ENCODE measurements around the gene EEA1. TPM values are rescaled to one million over a fixed set of nuclear protein-coding genes. Genes with fewer than 3 reads are reported as not detected.
"Not testable (repeated sequence)": the region's sequence is repeated elsewhere in the genome, so short reads cannot be mapped to it uniquely, and the experiment has no call there.

Gene EEA1
- polyA plus RNA-seq (ENCODE audit: insufficient read length in 4 of 4): 10 to 100 TPM; 13.6 to 17.9 (median 16.1) TPM

GRCh38 chr12:92928962-92929915, at the start of gene EEA1:
Gene EEA1 (minus strand): TSS chr12:92929295. CDS start chr12:92929066, 229 bp downstream.
- peak; percentile 85 to 92 (median 88) for DNase-seq (ENCODE audit: low read depth in 4 of 4, low spot score in 2 of 4)

- DNase-seq (ENCODE audit: low read depth in 4 of 4, low spot score in 2 of 4): no peak
Observed at GRCh38 chr12:92978607-92979006, 49.5 kb upstream of the EEA1 start.

- DNase-seq (ENCODE audit: low read depth in 4 of 4, low spot score in 2 of 4): no peak
Observed at GRCh38 chr12:92977326-92977725, 48.2 kb upstream of the EEA1 start.

GRCh38 chr12:92974759-92975158, 45.7 kb upstream of the EEA1 start:
- DNase-seq (ENCODE audit: low read depth in 4 of 4, low spot score in 2 of 4): no peak

- no peak for DNase-seq (ENCODE audit: low read depth in 4 of 4, low spot score in 2 of 4)
Observed at GRCh38 chr12:92973614-92974013, 44.5 kb upstream of the EEA1 start.

GRCh38 chr12:92971859-92972524, 42.9 kb upstream of the EEA1 start:
- DNase-seq (ENCODE audit: low read depth in 4 of 4, low spot score in 2 of 4): no peak

- no peak for DNase-seq (ENCODE audit: low read depth in 4 of 4, low spot score in 2 of 4)
Observed at GRCh38 chr12:92968176-92968813, 39.2 kb upstream of the EEA1 start.

- not testable (repeated sequence) for DNase-seq (ENCODE audit: low read depth in 4 of 4, low spot score in 2 of 4)
Observed at GRCh38 chr12:92964378-92964777, 35.3 kb upstream of the EEA1 start.

GRCh38 chr12:92961949-92962348, 32.9 kb upstream of the EEA1 start:
- no peak for DNase-seq (ENCODE audit: low read depth in 4 of 4, low spot score in 2 of 4)

- no peak for DNase-seq (ENCODE audit: low read depth in 4 of 4, low spot score in 2 of 4)
Observed at GRCh38 chr12:92955997-92956663, 27.0 kb upstream of the EEA1 start.

- DNase-seq (ENCODE audit: low read depth in 4 of 4, low spot score in 2 of 4): no peak
Observed at GRCh38 chr12:92953747-92954146, 24.7 kb upstream of the EEA1 start.

- DNase-seq (ENCODE audit: low read depth in 4 of 4, low spot score in 2 of 4): no peak
Observed at GRCh38 chr12:92952394-92952793, 23.3 kb upstream of the EEA1 start.

GRCh38 chr12:92951006-92951405, 21.9 kb upstream of the EEA1 start:
- no peak for DNase-seq (ENCODE audit: low read depth in 4 of 4, low spot score in 2 of 4)

GRCh38 chr12:92950011-92950410, 20.9 kb upstream of the EEA1 start:
- DNase-seq (ENCODE audit: low read depth in 4 of 4, low spot score in 2 of 4): no peak

GRCh38 chr12:92949466-92949865, 20.4 kb upstream of the EEA1 start:
- DNase-seq (ENCODE audit: low read depth in 4 of 4, low spot score in 2 of 4): no peak

GRCh38 chr12:92947589-92948215, 18.6 kb upstream of the EEA1 start:
- DNase-seq (ENCODE audit: low read depth in 4 of 4, low spot score in 2 of 4): no peak

- DNase-seq (ENCODE audit: low read depth in 4 of 4, low spot score in 2 of 4): no peak
Observed at GRCh38 chr12:92945659-92946220, 16.6 kb upstream of the EEA1 start.

- DNase-seq (ENCODE audit: low read depth in 4 of 4, low spot score in 2 of 4): no peak
Observed at GRCh38 chr12:92943482-92944250, 14.6 kb upstream of the EEA1 start.

- DNase-seq (ENCODE audit: low read depth in 4 of 4, low spot score in 2 of 4): no peak
Observed at GRCh38 chr12:92942905-92943304, 13.8 kb upstream of the EEA1 start.
